ENCODE results near the gene MPC2. TPM values are rescaled to one million over a fixed set of nuclear protein-coding genes. Genes with fewer than 3 reads are reported as not detected.

MPC2 gene
- total RNA-seq, 1 donor from 2014 or later, result 38.1 TPM

DNA sequence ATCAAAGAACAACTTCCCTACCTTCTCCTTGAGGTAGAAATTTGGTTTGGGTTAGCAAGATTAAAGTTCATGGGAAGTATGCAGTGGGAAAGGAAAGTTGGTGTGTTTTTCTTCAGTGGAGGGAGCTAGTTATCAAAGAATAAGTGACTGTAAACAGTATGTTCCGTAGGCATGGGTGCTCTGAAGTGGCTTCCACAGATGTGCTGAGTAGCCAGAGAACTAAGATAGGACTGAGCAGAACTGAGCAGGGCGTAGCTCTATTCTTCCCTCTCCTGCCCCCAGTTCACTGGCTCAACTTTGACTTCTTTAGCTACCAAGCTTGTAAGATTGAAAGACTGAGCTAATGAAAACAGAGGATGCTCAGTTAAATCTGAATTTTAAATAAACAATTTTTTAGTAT lies 26.3 kb downstream of the MPC2 start:
- no peaks in the 10 kb centered on the region for H3K9me3 ChIP-seq (ENCODE audit: control insufficient read depth in 3 of 3, low read length in 3 of 3)
- no peak overlapping the region for H3K9ac ChIP-seq (ENCODE audit: low read depth in 1 of 3, low read length in 3 of 3)
- no peak overlapping the region for H3K4me3 ChIP-seq (ENCODE audit: low read length in 3 of 3)
- peaks cover 0 to 5% (median 2%) of the 10 kb centered on the region in 3 donors for H3K36me3 ChIP-seq (ENCODE audit: control insufficient read depth in 3 of 3, insufficient read depth in 3 of 3, low read length in 3 of 3)
- peaks cover 0 to 4% (median 0%) of the 10 kb centered on the region in 3 donors for H3K4me1 ChIP-seq (ENCODE audit: control insufficient read depth in 3 of 3, insufficient read depth in 3 of 3, low read length in 3 of 3)
- H3K27ac ChIP-seq (ENCODE audit: low read depth, low read length), result no peak overlapping the region
- H3K27me3 ChIP-seq (ENCODE audit: control insufficient read depth in 3 of 3, insufficient read depth in 3 of 3, low read length in 3 of 3), result no peaks in the 10 kb centered on the region

- Histone ChIP-seq H3K27ac (ENCODE audit: low read depth, low read length) (no peak overlapping the region), H3K4me3 (ENCODE audit: low read length in 3 of 3) (no peak overlapping the region), H3K27me3 (ENCODE audit: control insufficient read depth in 3 of 3, insufficient read depth in 3 of 3, low read length in 3 of 3) (no peaks in the 10 kb centered on the region)
These were observed 27.1 kb downstream of the MPC2 start for GRCh38 chr1:167909691-167910180.

DNA sequence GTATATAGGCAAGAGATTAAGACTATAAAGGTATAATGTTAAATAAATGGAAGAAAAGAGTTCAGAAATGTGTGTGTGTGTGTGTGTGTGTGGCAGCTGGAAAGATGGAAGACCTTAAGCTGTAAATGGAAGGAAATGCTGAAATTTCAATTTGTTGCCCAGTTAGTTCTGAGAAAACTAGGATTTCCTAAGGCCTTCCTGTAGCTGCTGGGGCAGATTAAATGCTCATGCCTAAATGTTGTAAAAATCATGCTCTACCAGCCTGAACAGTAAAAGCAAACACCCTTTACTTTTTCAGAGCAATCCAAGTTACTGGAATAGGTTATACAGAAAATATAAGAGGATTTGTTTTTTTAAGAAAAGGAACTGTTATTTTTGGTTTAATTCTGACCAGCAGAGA lies 31.2 kb downstream of the MPC2 start:
- Histone ChIP-seq H3K4me1 (ENCODE audit: control insufficient read depth in 3 of 3, insufficient read depth in 3 of 3, low read length in 3 of 3) (no peaks in the 10 kb centered on the region), H3K27me3 (ENCODE audit: control insufficient read depth in 3 of 3, insufficient read depth in 3 of 3, low read length in 3 of 3) (no peaks in the 10 kb centered on the region)

More at GRCh38 chr1:167909691-167910180, 27.1 kb downstream of the MPC2 start:
- peaks cover 0 to under 1% (median 0%) of the 10 kb centered on the region in 3 donors for H3K4me1 ChIP-seq (ENCODE audit: control insufficient read depth in 3 of 3, insufficient read depth in 3 of 3, low read length in 3 of 3)
- no peak overlapping the region for H3K9ac ChIP-seq (ENCODE audit: low read depth in 1 of 3, low read length in 3 of 3)
- H3K36me3 ChIP-seq (ENCODE audit: control insufficient read depth in 3 of 3, insufficient read depth in 3 of 3, low read length in 3 of 3), result peaks cover 0 to 5% (median 0%) of the 10 kb centered on the region in 3 donors
- H3K9me3 ChIP-seq (ENCODE audit: control insufficient read depth in 3 of 3, low read length in 3 of 3), result no peaks in the 10 kb centered on the region

GRCh38 chr1:167905182-167905581 lies 31.7 kb downstream of the MPC2 start:
- H3K27me3 ChIP-seq (ENCODE audit: control insufficient read depth in 3 of 3, insufficient read depth in 3 of 3, low read length in 3 of 3), result no peaks in the 10 kb centered on the region
- no peaks in the 10 kb centered on the region for H3K9me3 ChIP-seq (ENCODE audit: control insufficient read depth in 3 of 3, low read length in 3 of 3)
- H3K4me3 ChIP-seq (ENCODE audit: low read length in 3 of 3), result no peak overlapping the region
- no peak overlapping the region for H3K9ac ChIP-seq (ENCODE audit: low read depth in 1 of 3, low read length in 3 of 3)
- H3K36me3 ChIP-seq (ENCODE audit: control insufficient read depth in 3 of 3, insufficient read depth in 3 of 3, low read length in 3 of 3), result no peaks in the 10 kb centered on the region
- no peak overlapping the region for H3K27ac ChIP-seq (ENCODE audit: low read depth, low read length)
- H3K4me1 ChIP-seq (ENCODE audit: control insufficient read depth in 3 of 3, insufficient read depth in 3 of 3, low read length in 3 of 3), result no peaks in the 10 kb centered on the region

More for the DNA sequence above, 31.2 kb downstream of the MPC2 start:
- Histone ChIP-seq H3K36me3 (ENCODE audit: control insufficient read depth in 3 of 3, insufficient read depth in 3 of 3, low read length in 3 of 3) (no peaks in the 10 kb centered on the region), H3K9me3 (ENCODE audit: control insufficient read depth in 3 of 3, low read length in 3 of 3) (no peaks in the 10 kb centered on the region), H3K9ac (ENCODE audit: low read depth in 1 of 3, low read length in 3 of 3) (no peak overlapping the region), H3K27ac (ENCODE audit: low read depth, low read length) (no peak overlapping the region), H3K4me3 (ENCODE audit: low read length in 3 of 3) (no peak overlapping the region)

- H3K27ac ChIP-seq (ENCODE audit: low read depth, low read length), result no peak overlapping the region
- H3K9ac ChIP-seq (ENCODE audit: low read depth in 1 of 3, low read length in 3 of 3), result no peak overlapping the region
- no peaks in the 10 kb centered on the region for H3K9me3 ChIP-seq (ENCODE audit: control insufficient read depth in 3 of 3, low read length in 3 of 3)
- no peak overlapping the region for H3K4me3 ChIP-seq (ENCODE audit: low read length in 3 of 3)
- no peaks in the 10 kb centered on the region for H3K4me1 ChIP-seq (ENCODE audit: control insufficient read depth in 3 of 3, insufficient read depth in 3 of 3, low read length in 3 of 3)
- H3K36me3 ChIP-seq (ENCODE audit: control insufficient read depth in 3 of 3, insufficient read depth in 3 of 3, low read length in 3 of 3), result no peaks in the 10 kb centered on the region
- H3K27me3 ChIP-seq (ENCODE audit: control insufficient read depth in 3 of 3, insufficient read depth in 3 of 3, low read length in 3 of 3), result no peaks in the 10 kb centered on the region
These were observed 32.2 kb downstream of the MPC2 start for GRCh38 chr1:167904652-167905130.

GRCh38 chr1:167900907-167901306 lies 36.0 kb downstream of the MPC2 start:
- Histone ChIP-seq H3K4me3 (ENCODE audit: low read length in 3 of 3) (no peak overlapping the region), H3K27me3 (ENCODE audit: control insufficient read depth in 3 of 3, insufficient read depth in 3 of 3, low read length in 3 of 3) (no peaks in the 10 kb centered on the region), H3K4me1 (ENCODE audit: control insufficient read depth in 3 of 3, insufficient read depth in 3 of 3, low read length in 3 of 3) (peaks cover 0 to 4% (median 2%) of the 10 kb centered on the region in 3 donors), H3K27ac (ENCODE audit: low read depth, low read length) (no peak overlapping the region), H3K9ac (ENCODE audit: low read depth in 1 of 3, low read length in 3 of 3) (no peak overlapping the region), H3K9me3 (ENCODE audit: control insufficient read depth in 3 of 3, low read length in 3 of 3) (no peaks in the 10 kb centered on the region), H3K36me3 (ENCODE audit: control insufficient read depth in 3 of 3, insufficient read depth in 3 of 3, low read length in 3 of 3) (no peaks in the 10 kb centered on the region)

- H3K9me3 ChIP-seq (ENCODE audit: control insufficient read depth in 3 of 3, low read length in 3 of 3), result no peaks in the 10 kb centered on the region
- peaks cover 0 to 4% (median 2%) of the 10 kb centered on the region in 3 donors for H3K4me1 ChIP-seq (ENCODE audit: control insufficient read depth in 3 of 3, insufficient read depth in 3 of 3, low read length in 3 of 3)
- H3K9ac ChIP-seq (ENCODE audit: low read depth in 1 of 3, low read length in 3 of 3), result no peak overlapping the region
- no peak overlapping the region for H3K4me3 ChIP-seq (ENCODE audit: low read length in 3 of 3)
- no peaks in the 10 kb centered on the region for H3K27me3 ChIP-seq (ENCODE audit: control insufficient read depth in 3 of 3, insufficient read depth in 3 of 3, low read length in 3 of 3)
- no peaks in the 10 kb centered on the region for H3K36me3 ChIP-seq (ENCODE audit: control insufficient read depth in 3 of 3, insufficient read depth in 3 of 3, low read length in 3 of 3)
- H3K27ac ChIP-seq (ENCODE audit: low read depth, low read length), result no peak overlapping the region
These were observed 37.6 kb downstream of the MPC2 start for GRCh38 chr1:167899253-167899681.

GRCh38 chr1:167898578-167899222 lies 38.2 kb downstream of the MPC2 start:
- Histone ChIP-seq H3K9me3 (ENCODE audit: control insufficient read depth in 3 of 3, low read length in 3 of 3) (no peaks in the 10 kb centered on the region), H3K36me3 (ENCODE audit: control insufficient read depth in 3 of 3, insufficient read depth in 3 of 3, low read length in 3 of 3) (no peaks in the 10 kb centered on the region), H3K27me3 (ENCODE audit: control insufficient read depth in 3 of 3, insufficient read depth in 3 of 3, low read length in 3 of 3) (no peaks in the 10 kb centered on the region), H3K9ac (ENCODE audit: low read depth in 1 of 3, low read length in 3 of 3) (no peak overlapping the region), H3K4me3 (ENCODE audit: low read length in 3 of 3) (no peak overlapping the region), H3K27ac (ENCODE audit: low read depth, low read length) (no peak overlapping the region), H3K4me1 (ENCODE audit: control insufficient read depth in 3 of 3, insufficient read depth in 3 of 3, low read length in 3 of 3) (peaks cover 0 to 4% (median 2%) of the 10 kb centered on the region in 3 donors)

DNA sequence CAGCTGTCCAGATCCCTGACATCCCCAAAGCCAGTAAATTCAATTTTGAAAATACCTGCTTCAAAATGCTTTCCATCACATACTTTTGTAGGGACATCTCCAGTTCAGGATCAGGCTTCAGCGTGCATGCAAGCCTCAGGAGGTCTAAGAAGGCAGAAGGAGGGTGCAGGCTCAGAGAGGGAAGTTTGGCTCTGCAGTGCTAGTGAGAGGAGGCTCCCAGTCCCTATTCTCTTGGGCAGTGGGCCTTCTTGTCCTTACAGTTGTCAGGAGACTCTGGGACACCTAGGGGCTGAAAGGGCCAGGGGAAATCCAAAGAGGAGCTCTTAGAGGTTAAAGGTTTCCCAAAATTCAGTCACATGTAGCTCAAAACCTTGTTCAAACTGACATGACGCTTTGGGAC lies 43.1 kb downstream of the MPC2 start:
- Histone ChIP-seq H3K36me3 (ENCODE audit: control insufficient read depth in 3 of 3, insufficient read depth in 3 of 3, low read length in 3 of 3) (no peaks in the 10 kb centered on the region), H3K9ac (ENCODE audit: low read depth in 1 of 3, low read length in 3 of 3) (no peak overlapping the region), H3K4me3 (ENCODE audit: low read length in 3 of 3) (no peak overlapping the region), H3K9me3 (ENCODE audit: control insufficient read depth in 3 of 3, low read length in 3 of 3) (no peaks in the 10 kb centered on the region), H3K4me1 (ENCODE audit: control insufficient read depth in 3 of 3, insufficient read depth in 3 of 3, low read length in 3 of 3) (no peaks in the 10 kb centered on the region), H3K27me3 (ENCODE audit: control insufficient read depth in 3 of 3, insufficient read depth in 3 of 3, low read length in 3 of 3) (no peaks in the 10 kb centered on the region), H3K27ac (ENCODE audit: low read depth, low read length) (no peak overlapping the region)

- H3K9ac ChIP-seq (ENCODE audit: low read depth in 1 of 3, low read length in 3 of 3), result no peak overlapping the region
- H3K4me1 ChIP-seq (ENCODE audit: control insufficient read depth in 3 of 3, insufficient read depth in 3 of 3, low read length in 3 of 3), result no peaks in the 10 kb centered on the region
- no peak overlapping the region for H3K27ac ChIP-seq (ENCODE audit: low read depth, low read length)
- H3K27me3 ChIP-seq (ENCODE audit: control insufficient read depth in 3 of 3, insufficient read depth in 3 of 3, low read length in 3 of 3), result no peaks in the 10 kb centered on the region
- H3K9me3 ChIP-seq (ENCODE audit: control insufficient read depth in 3 of 3, low read length in 3 of 3), result no peaks in the 10 kb centered on the region
- H3K36me3 ChIP-seq (ENCODE audit: control insufficient read depth in 3 of 3, insufficient read depth in 3 of 3, low read length in 3 of 3), result no peaks in the 10 kb centered on the region
- H3K4me3 ChIP-seq (ENCODE audit: low read length in 3 of 3), result no peak overlapping the region
These were observed 46.5 kb downstream of the MPC2 start for GRCh38 chr1:167890400-167890799.

Measured in skeletal muscle tissue (tissue), 4 donors.